Upper lobe of left lung (tissue), 6 donors: ENCODE data around the gene MYO9A. TPM values are rescaled to one million over a fixed set of nuclear protein-coding genes. Genes with fewer than 3 reads are reported as not detected.

ENCODE experiments used
- ATAC-seq, 2 donors: fragments of 200-7000 bp; cut with Tn5 transposase; one replicate each; pipeline ENCODE4 v1.9.1; 2022; ENCODE audit warnings: mild to moderate bottlenecking in 2 of 2, moderate library complexity in 2 of 2; ENCODE audit not compliant: low FRiP score in 2 of 2
- DNase-seq, 2 donors: peaks; one replicate each; pipeline ENCODE4 v3.0.0-alpha.2; 2019 to 2020
- H3K27ac ChIP-seq, 4 donors: fragments of 200-600 bp; sonication (generic); one replicate each; pipeline ENCODE4 v1.5.1; 2016 to 2019
- H3K27me3 ChIP-seq, 4 donors: fragments of 200-600 bp; sonication (generic); one replicate each; pipeline ENCODE4 v1.5.1; 2017 to 2019
- H3K36me3 ChIP-seq, 4 donors: fragments of 200-600 bp; sonication (generic); one replicate each; pipeline ENCODE4 v1.5.1; 2016 to 2019
- H3K4me1 ChIP-seq, 4 donors: fragments of 200-600 bp; sonication (generic); one replicate each; pipeline ENCODE4 v1.5.1; 2018 to 2019
- H3K4me3 ChIP-seq, 4 donors: fragments of 200-600 bp; sonication (generic); one replicate each; pipeline ENCODE4 v1.5.1; 2017 to 2019; ENCODE audit warnings: mild to moderate bottlenecking in 2 of 4, moderate library complexity in 1 of 4
- H3K9me3 ChIP-seq, 4 donors: fragments of 200-600 bp; sonication (generic); one replicate each; pipeline ENCODE4 v1.5.1; 2018 to 2019
- EP300 ChIP-seq, 4 donors: sonication (generic); formaldehyde crosslinking; IDR thresholded peaks; one replicate each; pipeline ENCODE4 v1.5.1; 2017; ENCODE audit warnings: antibody characterized with exemption in 4 of 4, control low read depth in 2 of 4
- POLR2A ChIP-seq, 4 donors: fragments of 450-650 bp; IDR thresholded peaks; one replicate each; pipeline ENCODE4 v1.5.1; 2016 to 2017; ENCODE audit warnings: antibody characterized with exemption in 4 of 4, mild to moderate bottlenecking in 2 of 4
- POLR2AphosphoS5 ChIP-seq, 2 donors: sonication (generic); formaldehyde crosslinking; IDR thresholded peaks; one replicate each; pipeline ENCODE4 v1.5.1; 2017; ENCODE audit warnings: antibody characterized with exemption in 2 of 2
- WGBS, 2 donors: methylation state at CpG; one replicate each; pipeline ENCODE4 v1.1.5; 2017 to 2018; 5-methylcytosine and 5-hydroxymethylcytosine counted together
- small RNA-seq, 4 donors: library from RNA; depleted of rRNA; stranded (forward); fragments of <200 nt; gene quantifications; one replicate each; pipeline ENCODE3, GENCODE V24; 2016
- total RNA-seq, 6 donors: library from RNA; depleted of rRNA in 4 of 6; stranded (reverse); fragments of >200 nt in 4 of 6; gene quantifications; one replicate each; pipeline versions ENCODE4 v1.1.0 to v1.2.1, GENCODE V29; 2016 to 2021
- TF ChIP-seq, protein P1 (sequence below), 6 experiments: fragments of 450-650 bp in 4 of 6; fragments of 200-600 bp in 2 of 6; sonication (generic) in 2 of 6; IDR thresholded peaks; one replicate each; pipeline ENCODE4 v1.5.1; 2016 to 2019; ENCODE audit warnings: antibody characterized with exemption in 6 of 6
- donor health status: DM: no; HTN: no; CAD: no; lungs with moderate emphysema.
- donor health status: DM: no; HTN: yes; CAD: no; lungs with severe emphysema.

The MYO9A gene
- total RNA-seq, 6 donors from 2014 or later = 53.2 to 143 (median 76.5) TPM

DNA sequence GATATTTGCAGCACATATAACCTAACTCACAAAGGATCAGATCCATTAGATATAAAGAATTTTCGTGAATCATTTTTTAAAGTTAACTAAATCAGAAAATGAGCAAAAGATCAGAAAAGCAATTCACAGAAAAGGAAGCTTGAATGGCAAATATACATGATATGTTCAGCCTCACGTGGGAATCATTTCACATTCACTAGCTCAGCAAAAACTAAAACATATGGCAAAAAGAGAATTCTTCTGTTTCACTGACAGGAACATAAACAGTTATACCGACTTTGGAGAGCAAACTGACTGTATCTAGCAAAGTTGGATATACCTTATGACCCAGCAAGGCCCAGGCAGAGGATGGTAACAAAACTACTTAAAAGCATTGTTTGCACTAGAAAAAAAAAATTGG lies 341.6 kb downstream of the MYO9A start:
- H3K27me3 ChIP-seq = no peaks in the 10 kb centered on the region
- WGBS, 2 donors = 81 to 88% methylated on average over 3 of the region's 3 CpGs

DNA sequence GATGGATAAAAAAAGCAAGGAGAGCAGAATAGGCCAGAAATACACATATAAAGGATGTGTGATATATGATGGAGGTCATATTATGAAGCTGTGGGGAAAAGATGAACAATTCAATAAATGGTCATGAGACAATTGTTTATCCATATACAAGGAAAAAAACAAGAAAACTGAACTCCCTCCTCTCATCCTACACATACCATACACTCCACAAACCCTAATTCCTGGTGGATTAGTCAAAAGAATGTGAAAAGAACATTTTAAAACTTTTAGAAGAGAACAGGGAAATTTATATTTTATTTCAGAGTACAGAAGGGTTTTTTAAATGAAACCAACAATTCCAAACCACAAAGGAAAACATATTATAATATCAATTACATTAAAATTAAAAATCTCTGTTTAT lies 342.1 kb downstream of the MYO9A start:
- TF ChIP-seq POLR2A (IDR thresholded peaks at IDR 0.05) (no peak), EP300 (IDR thresholded peaks at IDR 0.05) (no peak), POLR2AphosphoS5 (IDR thresholded peaks at IDR 0.05) (no peak)
- TF ChIP-seq, protein P1, sequence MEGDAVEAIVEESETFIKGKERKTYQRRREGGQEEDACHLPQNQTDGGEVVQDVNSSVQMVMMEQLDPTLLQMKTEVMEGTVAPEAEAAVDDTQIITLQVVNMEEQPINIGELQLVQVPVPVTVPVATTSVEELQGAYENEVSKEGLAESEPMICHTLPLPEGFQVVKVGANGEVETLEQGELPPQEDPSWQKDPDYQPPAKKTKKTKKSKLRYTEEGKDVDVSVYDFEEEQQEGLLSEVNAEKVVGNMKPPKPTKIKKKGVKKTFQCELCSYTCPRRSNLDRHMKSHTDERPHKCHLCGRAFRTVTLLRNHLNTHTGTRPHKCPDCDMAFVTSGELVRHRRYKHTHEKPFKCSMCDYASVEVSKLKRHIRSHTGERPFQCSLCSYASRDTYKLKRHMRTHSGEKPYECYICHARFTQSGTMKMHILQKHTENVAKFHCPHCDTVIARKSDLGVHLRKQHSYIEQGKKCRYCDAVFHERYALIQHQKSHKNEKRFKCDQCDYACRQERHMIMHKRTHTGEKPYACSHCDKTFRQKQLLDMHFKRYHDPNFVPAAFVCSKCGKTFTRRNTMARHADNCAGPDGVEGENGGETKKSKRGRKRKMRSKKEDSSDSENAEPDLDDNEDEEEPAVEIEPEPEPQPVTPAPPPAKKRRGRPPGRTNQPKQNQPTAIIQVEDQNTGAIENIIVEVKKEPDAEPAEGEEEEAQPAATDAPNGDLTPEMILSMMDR (IDR thresholded peaks at IDR 0.05) = no peak
- DNase-seq = no peak

More for the DNA sequence above, 341.6 kb downstream of the MYO9A start:
- peaks cover 6 to 12% (median 8%) of the 10 kb centered on the region in 4 donors for H3K4me1 ChIP-seq
- TF ChIP-seq POLR2A (IDR thresholded peaks at IDR 0.05) (no peak), POLR2AphosphoS5 (IDR thresholded peaks at IDR 0.05) (no peak), EP300 (IDR thresholded peaks at IDR 0.05) (no peak)
- TF ChIP-seq, protein P1 (IDR thresholded peaks at IDR 0.05) = no peak
- H3K4me3 ChIP-seq = no peak overlapping the region
- H3K36me3 ChIP-seq = no peaks in the 10 kb centered on the region
- no peak overlapping the region for H3K27ac ChIP-seq
- no peak for ATAC-seq
- no peaks in the 10 kb centered on the region for H3K9me3 ChIP-seq
- DNase-seq = no peak

DNA sequence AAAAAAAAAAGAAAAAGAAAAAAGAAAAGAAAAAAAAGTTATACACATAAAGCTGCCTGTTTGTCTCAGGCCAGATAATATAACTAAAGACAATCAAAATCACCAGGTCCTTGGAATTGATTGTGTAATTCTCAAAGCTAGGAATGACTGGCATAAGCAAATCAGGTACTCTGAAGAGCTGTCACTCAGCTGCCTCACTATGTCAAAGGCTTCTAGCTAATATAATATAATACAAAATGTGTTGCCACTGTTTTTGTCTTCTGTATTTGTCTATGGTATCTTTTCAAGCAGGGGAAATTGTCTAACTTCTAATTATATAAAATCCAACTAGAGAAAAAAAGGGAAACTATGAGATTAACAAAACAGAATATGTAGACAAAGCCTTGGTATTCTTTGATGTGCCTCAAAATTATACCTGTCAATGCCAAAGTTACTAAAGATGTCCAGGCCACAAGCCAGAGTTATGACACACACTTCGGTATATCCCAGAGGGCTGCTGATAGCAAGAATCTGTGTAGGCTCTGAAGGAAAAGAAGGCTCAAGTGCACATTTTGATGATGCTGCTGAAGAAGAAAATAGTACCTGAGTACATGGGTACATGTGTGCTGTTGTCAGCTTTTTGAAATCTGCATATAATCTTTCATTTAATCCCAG lies 344.6 kb downstream of the MYO9A start:
- ATAC-seq = no peak
- H3K4me3 ChIP-seq = no peak overlapping the region
- H3K27me3 ChIP-seq = no peaks in the 10 kb centered on the region
- H3K36me3 ChIP-seq = no peaks in the 10 kb centered on the region
- no peaks in the 10 kb centered on the region for H3K4me1 ChIP-seq
- no peaks in the 10 kb centered on the region for H3K9me3 ChIP-seq
- no peak for DNase-seq
- WGBS, 2 donors = 88 to 90% methylated on average over 1 of the region's 1 CpG
- H3K27ac ChIP-seq = no peak overlapping the region
- TF ChIP-seq POLR2A (IDR thresholded peaks at IDR 0.05) = no peak
- TF ChIP-seq EP300 (IDR thresholded peaks at IDR 0.05) = no peak
- TF ChIP-seq POLR2AphosphoS5 (IDR thresholded peaks at IDR 0.05) = no peak
- TF ChIP-seq, protein P1 (IDR thresholded peaks at IDR 0.05) = no peak

More for the DNA sequence above, 342.1 kb downstream of the MYO9A start:
- no peaks in the 10 kb centered on the region for H3K36me3 ChIP-seq
- no peak overlapping the region for H3K4me3 ChIP-seq
- H3K9me3 ChIP-seq = no peaks in the 10 kb centered on the region
- peaks cover 6 to 11% (median 7%) of the 10 kb centered on the region in 4 donors for H3K4me1 ChIP-seq
- ATAC-seq = no peak
- H3K27me3 ChIP-seq = no peaks in the 10 kb centered on the region
- H3K27ac ChIP-seq = no peak overlapping the region

Small RNAs within 50 kb of the gene (small RNA-seq; reads per million reads assigned to genes)
- gene RNA5SP399 (0 to 0.11 (median 0) reads per million in 4 donors), gene RNU2-65P (0 reads per million in 4 donors)

Other genes starting within 250 kb of the MYO9A start
- gene SENP8, start 253 bp upstream of the MYO9A start, total RNA-seq = 1 to 10 TPM in 3 of 6 donors, under 1 TPM in 2, not detected in 1; 0.55 to 3.8 (median 3.0) TPM
- gene GRAMD2A, start 79.6 kb upstream of the MYO9A start, total RNA-seq = 10 to 100 TPM; 26.7 to 52.4 (median 32.9) TPM
- gene PKM, start 113.0 kb upstream of the MYO9A start, total RNA-seq = 100 to 1,000 TPM; 278 to 569 (median 393) TPM
- gene PARP6, start 154.4 kb upstream of the MYO9A start, total RNA-seq = 100 to 1,000 TPM in 1 of 6 donors, 10 to 100 TPM in 5; 54.9 to 140 (median 71.4) TPM
- 10 to 100 TPM in 2 of 6 donors, 1 to 10 TPM in 2, under 1 TPM in 2; 0.61 to 29.3 (median 3.4) TPM for gene CELF6, start 202.0 kb upstream of the MYO9A start, total RNA-seq